Ovary (tissue), 3 donors: ENCODE data around the gene NEUROD6.

ENCODE experiments used
- CTCF ChIP-seq, 3 donors: fragments of 450-650 bp in 2 of 3; fragments of 200-600 bp in 1 of 3; IDR thresholded peaks; one replicate each; pipeline versions ENCODE4 v1.5.1 to v1.8.0; 2016 to 2022; ENCODE audit warnings: antibody characterized with exemption in 3 of 3, mild to moderate bottlenecking in 1 of 3
- EP300 ChIP-seq: sonication (generic); formaldehyde crosslinking; IDR thresholded peaks from one replicate; pipeline ENCODE4 v1.6.1; 2017; ENCODE audit warnings: antibody characterized with exemption
- POLR2A ChIP-seq: fragments of 450-650 bp; IDR thresholded peaks from one replicate; pipeline ENCODE4 v1.6.1; 2017; ENCODE audit warnings: antibody characterized with exemption, mild to moderate bottlenecking, moderate library complexity
- donor health status: DM: no; HTN: no; CAD: no.

GRCh38 chr7:31338706-31339105 lies 1.8 kb downstream of the NEUROD6 start:
- no peak for TF ChIP-seq CTCF (IDR thresholded peaks at IDR 0.05)
- no peak for TF ChIP-seq POLR2A
- no peak for TF ChIP-seq EP300
